Nephron (organoid): ENCODE measurements around the gene TMCO2.
"Not testable (repeated sequence)": the region's sequence is repeated elsewhere in the genome, so short reads cannot be mapped to it uniquely, and the experiment has no call there.

Experiments used
- H3K27ac Mint-ChIP-seq, 3 experiments: 2 replicates each; pipeline ENCODE4 v1.8.0; 2020; ENCODE audit warnings: mixed read lengths in 3 of 3, mild to moderate bottlenecking in 2 of 3, moderate library complexity in 1 of 3
- H3K27me3 Mint-ChIP-seq: 2 replicates; pipeline ENCODE4 v1.8.0; 2021; ENCODE audit warnings: low read depth, mild to moderate bottlenecking, moderate library complexity, mixed read lengths
- H3K36me3 Mint-ChIP-seq: 2 replicates; pipeline ENCODE4 v1.8.0; 2020; ENCODE audit warnings: low read depth, mixed read lengths
- H3K4me1 Mint-ChIP-seq: 2 replicates; pipeline ENCODE4 v1.8.0; 2020; ENCODE audit warnings: mixed read lengths
- H3K4me3 Mint-ChIP-seq, 3 experiments: 2 replicates each; pipeline ENCODE4 v1.8.0; 2020; ENCODE audit warnings: mild to moderate bottlenecking in 3 of 3, mixed read lengths in 3 of 3, moderate library complexity in 2 of 3
- H3K9me3 Mint-ChIP-seq: 2 replicates; pipeline ENCODE4 v1.8.0; 2020; ENCODE audit warnings: mixed read lengths
- CTCF ChIP-seq, 3 experiments: fragments of 200-600 bp; sonication (generic); IDR thresholded peaks; one replicate each; pipeline ENCODE4 v1.5.0; 2021; ENCODE audit warnings: antibody characterized with exemption in 3 of 3; ENCODE audit not compliant: unreplicated experiment in 3 of 3

TMCO2 gene

GRCh38 chr1:40247655-40248054 is at the start of gene TMCO2:
Gene TMCO2, plus strand, starts transcription at chr1:40247937. Its CDS starts 57 bp downstream, at chr1:40247994.
- Mint-ChIP-seq H3K27me3 (no peaks in the 10 kb centered on the region), H3K4me3 (no peak within 1 kb of the TSS)

GRCh38 chr1:40199126-40199525 is 48.6 kb upstream of the TMCO2 start:
- Mint-ChIP-seq H3K9me3 (no peaks in the 10 kb centered on the region), H3K4me3 (no peak overlapping the region), H3K4me1 (no peaks in the 10 kb centered on the region), H3K27ac (no peak overlapping the region), H3K27me3 (no peaks in the 10 kb centered on the region), H3K36me3 (peaks cover 38% of the 10 kb centered on the region)
- no peak for TF ChIP-seq CTCF (IDR thresholded peaks at IDR 0.05; ENCODE audit: unreplicated experiment in 3 of 3)

More at GRCh38 chr1:40247655-40248054, at the start of gene TMCO2:
- Mint-ChIP-seq H3K36me3 (no peaks in the 10 kb centered on the region), H3K4me1 (no peaks in the 10 kb centered on the region), H3K9me3 (no peaks in the 10 kb centered on the region), H3K27ac (no peak within 1 kb of the TSS)
- TF ChIP-seq CTCF (IDR thresholded peaks at IDR 0.05; ENCODE audit: unreplicated experiment in 3 of 3) = no peak

GRCh38 chr1:40204856-40205255 is 42.9 kb upstream of the TMCO2 start:
- H3K9me3 Mint-ChIP-seq = no peaks in the 10 kb centered on the region
- peaks cover 36% of the 10 kb centered on the region for H3K36me3 Mint-ChIP-seq
- H3K27me3 Mint-ChIP-seq = no peaks in the 10 kb centered on the region
- no peak for TF ChIP-seq CTCF (IDR thresholded peaks at IDR 0.05; ENCODE audit: unreplicated experiment in 3 of 3)
- H3K4me1 Mint-ChIP-seq = no peaks in the 10 kb centered on the region
- H3K4me3 Mint-ChIP-seq = no peak overlapping the region
- H3K27ac Mint-ChIP-seq = no peak overlapping the region

- TF ChIP-seq CTCF (IDR thresholded peaks at IDR 0.05; ENCODE audit: unreplicated experiment in 3 of 3) = no peak
- Mint-ChIP-seq H3K4me1 (no peaks in the 10 kb centered on the region), H3K9me3 (no peaks in the 10 kb centered on the region), H3K4me3 (no peak overlapping the region), H3K27me3 (no peaks in the 10 kb centered on the region), H3K36me3 (peaks cover 36% of the 10 kb centered on the region), H3K27ac (no peak overlapping the region)
Measured at GRCh38 chr1:40210511-40211204, 37.1 kb upstream of the TMCO2 start.

DNA sequence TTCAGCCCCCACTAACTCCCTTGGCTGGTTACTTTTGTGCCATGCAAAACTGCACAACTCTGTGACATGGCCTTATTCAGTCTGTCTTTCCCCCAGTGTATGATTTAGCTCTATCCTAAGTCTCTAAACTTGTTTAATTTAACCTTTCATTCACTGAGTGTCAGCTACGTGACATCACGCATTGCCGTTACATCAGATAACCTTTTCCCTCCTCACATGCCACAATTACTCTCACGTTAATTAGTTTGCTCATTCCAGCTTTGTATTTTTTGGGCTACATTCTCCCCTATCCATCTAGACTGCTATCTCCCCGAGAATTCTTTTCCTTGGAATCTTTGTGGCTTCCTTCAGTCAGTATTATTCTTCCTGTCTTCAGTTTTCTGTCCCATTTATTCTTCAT is 29.4 kb upstream of the TMCO2 start:
- peaks cover 35% of the 10 kb centered on the region for H3K36me3 Mint-ChIP-seq
- H3K4me1 Mint-ChIP-seq = no peaks in the 10 kb centered on the region
- H3K27ac Mint-ChIP-seq = no peak overlapping the region
- H3K27me3 Mint-ChIP-seq = no peaks in the 10 kb centered on the region
- no peak for TF ChIP-seq CTCF (IDR thresholded peaks at IDR 0.05; ENCODE audit: unreplicated experiment in 3 of 3)
- no peaks in the 10 kb centered on the region for H3K9me3 Mint-ChIP-seq
- no peak overlapping the region for H3K4me3 Mint-ChIP-seq

GRCh38 chr1:40221471-40221905 is 26.2 kb upstream of the TMCO2 start:
- H3K36me3 Mint-ChIP-seq = peaks cover 24% of the 10 kb centered on the region
- not testable (repeated sequence) for H3K27ac Mint-ChIP-seq, H3K27me3 Mint-ChIP-seq, H3K4me1 Mint-ChIP-seq, H3K9me3 Mint-ChIP-seq, H3K4me3 Mint-ChIP-seq
